ENCODE measurements around the gene IQGAP2. TPM values are rescaled to one million over a fixed set of nuclear protein-coding genes. Genes with fewer than 3 reads are reported as not detected.

Gene IQGAP2, protein sequence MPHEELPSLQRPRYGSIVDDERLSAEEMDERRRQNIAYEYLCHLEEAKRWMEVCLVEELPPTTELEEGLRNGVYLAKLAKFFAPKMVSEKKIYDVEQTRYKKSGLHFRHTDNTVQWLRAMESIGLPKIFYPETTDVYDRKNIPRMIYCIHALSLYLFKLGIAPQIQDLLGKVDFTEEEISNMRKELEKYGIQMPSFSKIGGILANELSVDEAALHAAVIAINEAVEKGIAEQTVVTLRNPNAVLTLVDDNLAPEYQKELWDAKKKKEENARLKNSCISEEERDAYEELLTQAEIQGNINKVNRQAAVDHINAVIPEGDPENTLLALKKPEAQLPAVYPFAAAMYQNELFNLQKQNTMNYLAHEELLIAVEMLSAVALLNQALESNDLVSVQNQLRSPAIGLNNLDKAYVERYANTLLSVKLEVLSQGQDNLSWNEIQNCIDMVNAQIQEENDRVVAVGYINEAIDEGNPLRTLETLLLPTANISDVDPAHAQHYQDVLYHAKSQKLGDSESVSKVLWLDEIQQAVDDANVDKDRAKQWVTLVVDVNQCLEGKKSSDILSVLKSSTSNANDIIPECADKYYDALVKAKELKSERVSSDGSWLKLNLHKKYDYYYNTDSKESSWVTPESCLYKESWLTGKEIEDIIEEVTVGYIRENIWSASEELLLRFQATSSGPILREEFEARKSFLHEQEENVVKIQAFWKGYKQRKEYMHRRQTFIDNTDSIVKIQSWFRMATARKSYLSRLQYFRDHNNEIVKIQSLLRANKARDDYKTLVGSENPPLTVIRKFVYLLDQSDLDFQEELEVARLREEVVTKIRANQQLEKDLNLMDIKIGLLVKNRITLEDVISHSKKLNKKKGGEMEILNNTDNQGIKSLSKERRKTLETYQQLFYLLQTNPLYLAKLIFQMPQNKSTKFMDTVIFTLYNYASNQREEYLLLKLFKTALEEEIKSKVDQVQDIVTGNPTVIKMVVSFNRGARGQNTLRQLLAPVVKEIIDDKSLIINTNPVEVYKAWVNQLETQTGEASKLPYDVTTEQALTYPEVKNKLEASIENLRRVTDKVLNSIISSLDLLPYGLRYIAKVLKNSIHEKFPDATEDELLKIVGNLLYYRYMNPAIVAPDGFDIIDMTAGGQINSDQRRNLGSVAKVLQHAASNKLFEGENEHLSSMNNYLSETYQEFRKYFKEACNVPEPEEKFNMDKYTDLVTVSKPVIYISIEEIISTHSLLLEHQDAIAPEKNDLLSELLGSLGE (N-terminal part only)
- 0.26 and 1.4 TPM in 2 replicates for total RNA-seq

DNA sequence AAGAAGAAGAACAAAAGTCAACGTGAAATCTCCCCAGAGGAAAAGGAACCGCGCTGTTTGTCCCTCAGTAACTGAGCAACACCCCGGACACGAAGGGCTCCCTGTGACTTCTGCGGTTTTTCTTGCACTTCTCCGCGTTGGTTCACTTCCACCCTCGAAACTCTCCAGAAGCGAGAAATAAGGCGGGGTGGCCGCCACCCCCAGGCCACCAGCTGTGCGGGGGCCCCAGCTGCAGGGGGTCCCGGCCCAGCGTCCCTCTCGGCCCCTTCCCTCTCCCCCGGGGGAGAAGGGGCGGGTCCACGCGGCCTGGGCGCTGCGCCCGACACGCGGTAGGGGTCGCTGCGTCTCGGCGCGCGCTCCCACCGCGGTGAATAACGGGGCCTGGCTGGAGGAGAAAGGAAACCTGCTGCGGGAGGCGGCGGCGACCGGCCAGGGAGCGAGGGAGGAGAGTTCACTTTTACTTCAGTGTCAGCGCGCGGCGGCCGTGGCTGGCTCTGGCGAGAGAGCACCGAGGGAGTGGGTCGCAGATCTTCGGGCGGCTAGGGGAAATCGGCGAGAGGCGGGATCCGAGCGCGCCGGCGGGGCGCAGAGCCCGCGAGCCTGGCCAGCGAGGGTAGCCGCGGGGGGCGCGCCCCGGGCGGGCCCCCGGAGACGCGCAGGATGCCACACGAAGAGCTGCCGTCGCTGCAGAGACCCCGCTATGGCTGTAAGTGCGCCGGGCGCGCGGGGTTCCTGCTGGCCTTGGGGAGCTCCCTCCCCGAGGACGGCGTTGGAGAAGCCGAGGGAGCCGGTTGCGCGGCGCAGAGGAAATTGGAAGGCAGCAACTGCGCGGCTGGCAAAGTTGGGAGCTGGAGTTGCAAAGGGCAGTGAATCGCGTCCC is at the start of gene IQGAP2:
TSS of gene IQGAP2 (plus strand) at position 400 of the 880 bp plus-strand sequence. CDS start at position 661, 261 bp downstream.

GRCh38 chr5:76622973-76623596 is 220.0 kb downstream of the IQGAP2 start, which contains the start of gene F2RL2:
F2RL2 (minus strand) TSS chr5:76623403; CDS start chr5:76623230, 173 bp downstream.

GRCh38 chr5:76715736-76716455 is 312.8 kb downstream of the IQGAP2 start, which contains the start of gene F2R:
F2R (plus strand) TSS chr5:76716126; CDS start chr5:76716308, 182 bp downstream.

Other genes with a start within 250 kb of the IQGAP2 start
- gene F2RL2, start 220.1 kb downstream of the IQGAP2 start, total RNA-seq: 0.56 and 4.5 TPM in 2 replicates